Stomach (tissue), 9 donors: Measurements from ENCODE around the gene LRP1. TPM values are rescaled to one million over a fixed set of nuclear protein-coding genes. Genes with fewer than 3 reads are reported as not detected.

Experiments
- DNase-seq, 2 donors: peaks; one replicate each; pipeline versions ENCODE4 v3.0.0 to v3.0.0-alpha.2; 2013 to 2019
- H3K27ac ChIP-seq, 5 donors: fragments of 200-600 bp in 4 of 5; sonication (generic) in 4 of 5; one replicate each; pipeline ENCODE4 v1.5.1; 2013 to 2019; ENCODE audit warnings: mild to moderate bottlenecking in 1 of 5, moderate library complexity in 1 of 5
- H3K27me3 ChIP-seq, 3 donors: fragments of 200-600 bp; sonication (generic); one replicate each; pipeline ENCODE4 v1.5.1; 2017 to 2019; ENCODE audit warnings: mixed run types in 1 of 3
- H3K36me3 ChIP-seq, 4 donors: fragments of 200-600 bp; sonication (generic); 1 replicate in 3 of 4; 2 replicates in 1 of 4; pipeline ENCODE4 v1.5.1; 2016 to 2019
- H3K4me1 ChIP-seq, 4 donors: fragments of 200-600 bp; sonication (generic); one replicate each; pipeline ENCODE4 v1.5.1; 2016 to 2019
- H3K4me3 ChIP-seq, 4 donors: fragments of 200-600 bp; sonication (generic) in 3 of 4; one replicate each; pipeline ENCODE4 v1.5.1; 2016 to 2019; ENCODE audit warnings: mild to moderate bottlenecking in 1 of 4
- H3K9me3 ChIP-seq, 4 donors: fragments of 200-600 bp; sonication (generic); one replicate each; pipeline ENCODE4 v1.5.1; 2016 to 2019
- CTCF ChIP-seq, 7 experiments: fragments of 450-650 bp in 4 of 7; fragments of 200-600 bp in 3 of 7; sonication (generic) in 3 of 7; IDR thresholded peaks; one replicate each; pipeline ENCODE4 v1.5.1; 2016 to 2019; ENCODE audit warnings: antibody characterized with exemption in 7 of 7, control low read depth in 2 of 7, mild to moderate bottlenecking in 1 of 7
- EP300 ChIP-seq: sonication (generic); formaldehyde crosslinking; IDR thresholded peaks from one replicate; pipeline ENCODE4 v1.6.1; 2017; ENCODE audit warnings: antibody characterized with exemption
- POLR2A ChIP-seq, 4 donors: fragments of 450-650 bp; IDR thresholded peaks; one replicate each; pipeline ENCODE4 v1.6.1; 2016; ENCODE audit warnings: antibody characterized with exemption in 4 of 4, control low read depth in 2 of 4, mild to moderate bottlenecking in 1 of 4, moderate library complexity in 1 of 4
- POLR2AphosphoS5 ChIP-seq, 3 donors: sonication (generic); formaldehyde crosslinking; IDR thresholded peaks; one replicate each; pipeline ENCODE4 v1.6.1; 2016; ENCODE audit warnings: antibody characterized with exemption in 3 of 3
- WGBS, 5 donors: extraction: QIAGEN DNeasy Blood & Tissue Kit in 3 of 5; methylation state at CpG; one replicate each; pipeline versions ENCODE4 v1.1.5 to v1.1.7; 2013 to 2018; 5-methylcytosine and 5-hydroxymethylcytosine counted together
- intact Hi-C: fragments of 100-400 bp; cut with DNase I; formaldehyde crosslinking; loops from one replicate; pipeline ENCODE4 v1.15.1; 2023; ENCODE audit warnings: low total_unique reads
- polyA plus RNA-seq, 3 donors: library from polyadenylated mRNA; stranded (reverse); fragments of 200-250 nt; gene quantifications; one replicate each; pipeline ENCODE4 v1.2.3, GENCODE V29; 2013
- total RNA-seq, 5 donors: library from RNA; depleted of rRNA; stranded (reverse); fragments of >200 nt; gene quantifications; one replicate each; pipeline versions ENCODE4 v1.1.0 to v1.2.3, GENCODE V29; 2014 to 2016
- donor health status: healthy with polysubstance abuse.
- donor health status: Bipolar disorder and iron deficiency.
- donor health status: healthy.

LRP1 gene
- total and polyA plus RNA-seq, 8 donors = 13.5 to 510 (median 100) TPM

- intact Hi-C loops = no loop called here
- no peak for TF ChIP-seq POLR2A (IDR thresholded peaks at IDR 0.05)
- no peak for TF ChIP-seq CTCF (IDR thresholded peaks at IDR 0.05)
- TF ChIP-seq POLR2AphosphoS5 (IDR thresholded peaks at IDR 0.05) = no peak
- TF ChIP-seq EP300 = no peak
- Histone ChIP-seq H3K4me3 (no peak overlapping the region), H3K36me3 (peaks cover 42 to 99% (median 87%) of the 10 kb centered on the region in 4 donors), H3K4me1 (no peaks in the 10 kb centered on the region), H3K27me3 (no peaks in the 10 kb centered on the region), H3K9me3 (no peaks in the 10 kb centered on the region), H3K27ac (no peak overlapping the region)
- no peak for DNase-seq
- WGBS, 5 donors = 88 to 92% (median 90%) methylated on average over 14 to 23 of the region's 23 CpGs
Observed at GRCh38 chr12:57169046-57169795, 40.9 kb downstream of the LRP1 start.

GRCh38 chr12:57169969-57170368 lies 41.7 kb downstream of the LRP1 start:
- DNase-seq = no peak
- intact Hi-C loops = no loop called here
- WGBS, 5 donors = 72 to 87% (median 75%) methylated on average over 7 of the region's 7 CpGs
- Histone ChIP-seq H3K36me3 (peaks cover 39 to 97% (median 86%) of the 10 kb centered on the region in 4 donors), H3K27ac (no peak overlapping the region), H3K9me3 (no peaks in the 10 kb centered on the region), H3K27me3 (no peaks in the 10 kb centered on the region), H3K4me1 (peaks cover 0 to 3% (median 0%) of the 10 kb centered on the region in 4 donors), H3K4me3 (no peak overlapping the region)
- no peak for TF ChIP-seq POLR2A (IDR thresholded peaks at IDR 0.05)
- no peak for TF ChIP-seq POLR2AphosphoS5 (IDR thresholded peaks at IDR 0.05)
- TF ChIP-seq CTCF (IDR thresholded peaks at IDR 0.05) = no peak
- TF ChIP-seq EP300 = no peak

- TF ChIP-seq POLR2A (IDR thresholded peaks at IDR 0.05) = no peak
- TF ChIP-seq CTCF (IDR thresholded peaks at IDR 0.05) = no peak
- TF ChIP-seq POLR2AphosphoS5 (IDR thresholded peaks at IDR 0.05) = no peak
- no peak for TF ChIP-seq EP300
- 63 to 97% (median 92%) methylated on average over 1 of the region's 1 CpG for WGBS, 5 donors
- no peaks in the 10 kb centered on the region for H3K27me3 ChIP-seq
- no peak overlapping the region for H3K4me3 ChIP-seq
- intact Hi-C loops = no loop called here
- H3K4me1 ChIP-seq = peaks cover 0 to 7% (median 4%) of the 10 kb centered on the region in 4 donors
- DNase-seq = no peak
- H3K36me3 ChIP-seq = peaks cover 38 to 96% (median 86%) of the 10 kb centered on the region in 4 donors
- H3K9me3 ChIP-seq = no peaks in the 10 kb centered on the region
- H3K27ac ChIP-seq = no peak overlapping the region
Observed at GRCh38 chr12:57170408-57170807, 42.1 kb downstream of the LRP1 start.

- Histone ChIP-seq H3K4me3 (no peak overlapping the region), H3K27me3 (no peaks in the 10 kb centered on the region), H3K4me1 (peaks cover 5 to 12% (median 8%) of the 10 kb centered on the region in 4 donors), H3K36me3 (peaks cover 33 to 95% (median 84%) of the 10 kb centered on the region in 4 donors), H3K27ac (peak overlapping the region in 2 of 5 donors; percentile 5 to 40), H3K9me3 (no peaks in the 10 kb centered on the region)
- DNase-seq = no peak
- intact Hi-C loops = no loop called here
- WGBS, 5 donors = 79 to 93% (median 85%) methylated on average over 4 of the region's 4 CpGs
- TF ChIP-seq POLR2AphosphoS5 (IDR thresholded peaks at IDR 0.05) = no peak
- TF ChIP-seq EP300 = no peak
- TF ChIP-seq CTCF (IDR thresholded peaks at IDR 0.05) = no peak
- TF ChIP-seq POLR2A (IDR thresholded peaks at IDR 0.05) = no peak
Observed at GRCh38 chr12:57170927-57171326, 42.6 kb downstream of the LRP1 start.
